Memory B cell (primary cell): ENCODE data around the gene ATP6V1B1.

Experiments
- ATAC-seq: fragments of 150-1000 bp; cut with Tn5 transposase; 2 replicates; pipeline ENCODE4 v1.10.0; 2021; ENCODE audit warnings: low read depth, mild to moderate bottlenecking, moderate library complexity
- DNase-seq, 2 donors: peaks; one replicate each; pipeline ENCODE4 v3.0.0; 2022; ENCODE audit warnings: low spot score in 2 of 2
- H3K27ac Mint-ChIP-seq: one replicate; pipeline ENCODE4 v1.8.0; 2022; ENCODE audit warnings: mild to moderate bottlenecking, moderate library complexity, mixed read lengths
- H3K27me3 Mint-ChIP-seq: one replicate; pipeline ENCODE4 v1.8.0; 2022; ENCODE audit warnings: mixed read lengths
- H3K36me3 Mint-ChIP-seq: one replicate; pipeline ENCODE4 v1.8.0; 2022; ENCODE audit warnings: mild to moderate bottlenecking, mixed read lengths
- H3K4me1 Mint-ChIP-seq: one replicate; pipeline ENCODE4 v1.8.0; 2022; ENCODE audit warnings: mixed read lengths
- H3K4me3 Mint-ChIP-seq: one replicate; pipeline ENCODE4 v1.8.0; 2022; ENCODE audit warnings: mild to moderate bottlenecking, moderate library complexity, mixed read lengths
- H3K9me3 Mint-ChIP-seq: one replicate; pipeline ENCODE4 v1.8.0; 2022; ENCODE audit warnings: mixed read lengths

The ATP6V1B1 gene

GRCh38 chr2:70895998-70896764 is 39.5 kb upstream of the ATP6V1B1 start:
- Mint-ChIP-seq H3K27me3 (peaks cover 50% of the 10 kb centered on the region), H3K4me3 (no peak overlapping the region), H3K4me1 (peaks cover 17% of the 10 kb centered on the region), H3K36me3 (no peaks in the 10 kb centered on the region), H3K9me3 (no peaks in the 10 kb centered on the region), H3K27ac (no peak overlapping the region)
- no peak for DNase-seq
- no peak for ATAC-seq

GRCh38 chr2:70896765-70897202 is 38.9 kb upstream of the ATP6V1B1 start:
- H3K4me3 Mint-ChIP-seq, result no peak overlapping the region

GRCh38 chr2:70897203-70897976 is 38.3 kb upstream of the ATP6V1B1 start:
- Mint-ChIP-seq H3K36me3 (no peaks in the 10 kb centered on the region), H3K27ac (no peak overlapping the region), H3K4me3 (no peak overlapping the region), H3K9me3 (no peaks in the 10 kb centered on the region), H3K27me3 (peaks cover 54% of the 10 kb centered on the region), H3K4me1 (peaks cover 24% of the 10 kb centered on the region)
- DNase-seq, result no peak
- ATAC-seq, result no peak

More at GRCh38 chr2:70896765-70897202, 38.9 kb upstream of the ATP6V1B1 start:
- H3K27me3 Mint-ChIP-seq, result peaks cover 50% of the 10 kb centered on the region
- no peak for ATAC-seq
- no peak overlapping the region for H3K27ac Mint-ChIP-seq
- no peak for DNase-seq
- no peaks in the 10 kb centered on the region for H3K36me3 Mint-ChIP-seq
- no peaks in the 10 kb centered on the region for H3K9me3 Mint-ChIP-seq
- peaks cover 21% of the 10 kb centered on the region for H3K4me1 Mint-ChIP-seq

- H3K27me3 Mint-ChIP-seq, result peaks cover 55% of the 10 kb centered on the region
- no peak overlapping the region for H3K4me3 Mint-ChIP-seq
- H3K36me3 Mint-ChIP-seq, result no peaks in the 10 kb centered on the region
- no peak for DNase-seq
- ATAC-seq, result no peak
- H3K9me3 Mint-ChIP-seq, result no peaks in the 10 kb centered on the region
- H3K27ac Mint-ChIP-seq, result no peak overlapping the region
- peaks cover 24% of the 10 kb centered on the region for H3K4me1 Mint-ChIP-seq
Measured at GRCh38 chr2:70897977-70898226, 37.8 kb upstream of the ATP6V1B1 start.

GRCh38 chr2:70898363-70899240 is 37.1 kb upstream of the ATP6V1B1 start:
- no peak for ATAC-seq
- no peaks in the 10 kb centered on the region for H3K36me3 Mint-ChIP-seq
- DNase-seq, result no peak
- no peaks in the 10 kb centered on the region for H3K9me3 Mint-ChIP-seq
- no peak overlapping the region for H3K27ac Mint-ChIP-seq
- peaks cover 24% of the 10 kb centered on the region for H3K4me1 Mint-ChIP-seq
- peaks cover 52% of the 10 kb centered on the region for H3K27me3 Mint-ChIP-seq
- no peak overlapping the region for H3K4me3 Mint-ChIP-seq

GRCh38 chr2:70901227-70902066 is 34.3 kb upstream of the ATP6V1B1 start:
- Mint-ChIP-seq H3K27me3 (peaks cover 42% of the 10 kb centered on the region), H3K36me3 (no peaks in the 10 kb centered on the region)
- DNase-seq, result no peak

GRCh38 chr2:70902067-70902442 is 33.6 kb upstream of the ATP6V1B1 start:
- Mint-ChIP-seq H3K27me3 (peaks cover 43% of the 10 kb centered on the region), H3K4me3 (peak overlapping the region; percentile 39), H3K27ac (no peak overlapping the region), H3K9me3 (no peaks in the 10 kb centered on the region), H3K4me1 (peaks cover 26% of the 10 kb centered on the region), H3K36me3 (no peaks in the 10 kb centered on the region)
- ATAC-seq (no peak), DNase-seq (no peak)

More at GRCh38 chr2:70901227-70902066, 34.3 kb upstream of the ATP6V1B1 start:
- peak overlapping the region; percentile 75 for H3K4me3 Mint-ChIP-seq
- peaks cover 24% of the 10 kb centered on the region for H3K4me1 Mint-ChIP-seq
- H3K9me3 Mint-ChIP-seq, result no peaks in the 10 kb centered on the region
- ATAC-seq, result no peak
- H3K27ac Mint-ChIP-seq, result no peak overlapping the region

GRCh38 chr2:70902579-70902978 is 33.1 kb upstream of the ATP6V1B1 start:
- Mint-ChIP-seq H3K4me1 (peaks cover 28% of the 10 kb centered on the region), H3K4me3 (peak overlapping the region; percentile 39), H3K36me3 (no peaks in the 10 kb centered on the region)

GRCh38 chr2:70903171-70903570 is 32.5 kb upstream of the ATP6V1B1 start:
- Mint-ChIP-seq H3K36me3 (no peaks in the 10 kb centered on the region), H3K27me3 (peaks cover 39% of the 10 kb centered on the region), H3K27ac (no peak overlapping the region), H3K4me3 (no peak overlapping the region), H3K4me1 (peaks cover 26% of the 10 kb centered on the region), H3K9me3 (no peaks in the 10 kb centered on the region)
- DNase-seq (no peak), ATAC-seq (no peak)

More at GRCh38 chr2:70902579-70902978, 33.1 kb upstream of the ATP6V1B1 start:
- Mint-ChIP-seq H3K27ac (no peak overlapping the region), H3K9me3 (no peaks in the 10 kb centered on the region), H3K27me3 (peaks cover 41% of the 10 kb centered on the region)
- DNase-seq, result no peak
- ATAC-seq, result no peak

GRCh38 chr2:70903641-70904340 is 31.9 kb upstream of the ATP6V1B1 start:
- ATAC-seq (no peak), DNase-seq (no peak)
- Mint-ChIP-seq H3K4me1 (peaks cover 24% of the 10 kb centered on the region), H3K27ac (no peak overlapping the region), H3K9me3 (no peaks in the 10 kb centered on the region), H3K27me3 (peaks cover 37% of the 10 kb centered on the region), H3K4me3 (no peak overlapping the region), H3K36me3 (no peaks in the 10 kb centered on the region)

GRCh38 chr2:70904371-70905216 is 31.1 kb upstream of the ATP6V1B1 start:
- Mint-ChIP-seq H3K4me3 (no peak overlapping the region), H3K27me3 (peaks cover 33% of the 10 kb centered on the region), H3K9me3 (no peaks in the 10 kb centered on the region), H3K27ac (no peak overlapping the region), H3K36me3 (no peaks in the 10 kb centered on the region), H3K4me1 (peaks cover 21% of the 10 kb centered on the region)
- ATAC-seq (no peak), DNase-seq (no peak)
